HG03457 (cell line): Measurements from ENCODE around the gene RHOB.
"Not testable (repeated sequence)": the region's sequence is repeated elsewhere in the genome, so short reads cannot be mapped to it uniquely, and the experiment has no call there.

Experiments
- ATAC-seq: cut with Tn5 transposase; IDR thresholded peaks from one replicate; pipeline ENCODE4 v1.9.1; 2021; ENCODE audit warnings: moderate number of reproducible peaks; ENCODE audit not compliant: unreplicated experiment

RHOB gene

GRCh38 chr2:20488782-20489181 lies 41.9 kb downstream of the RHOB start:
- no peak for ATAC-seq

- no peak for ATAC-seq
These were observed 43.7 kb downstream of the RHOB start for GRCh38 chr2:20490300-20491181.

- ATAC-seq, result no peak
These were observed 45.1 kb downstream of the RHOB start for GRCh38 chr2:20491739-20492531.

GRCh38 chr2:20493095-20493494 lies 46.2 kb downstream of the RHOB start:
- ATAC-seq, result not testable (repeated sequence)

GRCh38 chr2:20494241-20494640 lies 47.4 kb downstream of the RHOB start:
- no peak for ATAC-seq

GRCh38 chr2:20496076-20496872 lies 49.4 kb downstream of the RHOB start:
- no peak for ATAC-seq

GRCh38 chr2:20496942-20497341 lies 50.1 kb downstream of the RHOB start:
- ATAC-seq, result no peak
